Smooth muscle cell (in vitro differentiated cells): ENCODE measurements around the gene ADAMTSL3. TPM values are rescaled to one million over a fixed set of nuclear protein-coding genes. Genes with fewer than 3 reads are reported as not detected.

Source experiments
- DNase-seq: peaks from one replicate; lab custom pipeline; 2025; ENCODE audit not compliant: unreplicated experiment; lab: John Stamatoyannopoulos, UW
- H2AFZ ChIP-seq: fragments of 200-600 bp; sonication (generic); 2 replicates; pipeline ENCODE4 v1.6.0; 2016; ENCODE audit warnings: antibody characterized with exemption, low read depth, mild to moderate bottlenecking
- H3F3A ChIP-seq: fragments of 200-600 bp; sonication (generic); 2 replicates; pipeline ENCODE4 v1.6.0; 2017; ENCODE audit warnings: antibody characterized with exemption, low read depth
- H3K27ac ChIP-seq: fragments of 200-600 bp; sonication (generic); 2 replicates; pipeline ENCODE4 v1.5.1; 2016; ENCODE audit warnings: low read depth, mild to moderate bottlenecking
- H3K27me3 ChIP-seq: fragments of 200-600 bp; sonication (generic); 2 replicates; pipeline ENCODE4 v1.6.1; 2016; ENCODE audit warnings: low read depth, mild to moderate bottlenecking
- H3K36me3 ChIP-seq: fragments of 200-600 bp; sonication (generic); 2 replicates; pipeline ENCODE4 v1.5.1; 2016; ENCODE audit warnings: low read depth
- H3K4me1 ChIP-seq: fragments of 200-600 bp; sonication (generic); 2 replicates; pipeline ENCODE4 v1.5.1; 2016; ENCODE audit warnings: low read depth
- H3K4me2 ChIP-seq: fragments of 200-600 bp; sonication (generic); 2 replicates; pipeline ENCODE4 v1.6.0; 2016; ENCODE audit warnings: mild to moderate bottlenecking
- H3K4me3 ChIP-seq: fragments of 200-600 bp; sonication (generic); 2 replicates; pipeline ENCODE4 v1.5.1; 2016; ENCODE audit warnings: mild to moderate bottlenecking
- H3K79me2 ChIP-seq: fragments of 200-600 bp; sonication (generic); 2 replicates; pipeline ENCODE4 v1.6.0; 2016; ENCODE audit warnings: low read depth, mild to moderate bottlenecking
- H3K9ac ChIP-seq: fragments of 200-600 bp; sonication (generic); 2 replicates; pipeline ENCODE4 v1.6.0; 2016; ENCODE audit warnings: low read depth
- H3K9me3 ChIP-seq: fragments of 200-600 bp; sonication (generic); replicated peaks from 2 replicates; pipeline ENCODE4 v1.5.1; 2016; ENCODE audit warnings: low read depth
- H4K20me1 ChIP-seq: fragments of 200-600 bp; sonication (generic); 2 replicates; pipeline ENCODE4 v1.6.0; 2016; ENCODE audit warnings: low read depth
- CTCF ChIP-seq: fragments of 200-600 bp; sonication (generic); IDR thresholded peaks from 2 replicates; pipeline ENCODE4 v1.5.1; 2017; ENCODE audit warnings: borderline replicate concordance, mild to moderate bottlenecking, antibody characterized with exemption; ENCODE audit not compliant: insufficient read depth, poor library complexity, severe bottlenecking
- WGBS: methylation state at CpG from one replicate; pipeline ENCODE4 v1.1.7; 2016; ENCODE audit warnings: low lambda C conversion rate; 5-methylcytosine and 5-hydroxymethylcytosine counted together
- polyA plus RNA-seq: library from polyadenylated mRNA; unstranded; fragments of >200 nt; fragmentation: Nextera tagmentation; extraction: Ambion mirVana; gene quantifications from 2 replicates; pipeline ENCODE4 v1.2.1, GENCODE V29; 2016
- total RNA-seq: library from RNA; depleted of rRNA; stranded (reverse); fragments of >200 nt; gene quantifications from 2 replicates; pipeline ENCODE4 v1.2.3, GENCODE V29; 2014

Gene ADAMTSL3
- total and polyA plus RNA-seq, 2 experiments from 2014 or later, result 0.17 to 0.22 TPM

- Histone ChIP-seq H2AFZ (no peak overlapping the region), H3K9me3 (no peaks in the 10 kb centered on the region), H3K4me3 (no peak overlapping the region), H3F3A (no peaks in the 10 kb centered on the region), H3K27me3 (peaks cover 5% of the 10 kb centered on the region), H3K4me1 (no peaks in the 10 kb centered on the region), H3K4me2 (no peak overlapping the region), H3K27ac (no peak overlapping the region), H3K79me2 (no peaks in the 10 kb centered on the region), H4K20me1 (no peaks in the 10 kb centered on the region), H3K36me3 (no peaks in the 10 kb centered on the region), H3K9ac (no peak overlapping the region)
- no peak for TF ChIP-seq CTCF
- WGBS, result 87% methylated on average over 3 of the region's 3 CpGs
- no peak for DNase-seq
These were observed 189.5 kb downstream of the ADAMTSL3 start for GRCh38 chr15:83843471-83843871.

GRCh38 chr15:83844742-83845141 lies 190.8 kb downstream of the ADAMTSL3 start:
- Histone ChIP-seq H3K4me2 (no peak overlapping the region), H4K20me1 (no peaks in the 10 kb centered on the region), H3K4me1 (no peaks in the 10 kb centered on the region), H3K79me2 (no peaks in the 10 kb centered on the region), H3K27ac (no peak overlapping the region), H3K27me3 (peaks cover 5% of the 10 kb centered on the region), H2AFZ (no peak overlapping the region), H3K9ac (no peak overlapping the region), H3K36me3 (no peaks in the 10 kb centered on the region), H3K4me3 (no peak overlapping the region), H3K9me3 (no peaks in the 10 kb centered on the region), H3F3A (no peaks in the 10 kb centered on the region)
- TF ChIP-seq CTCF, result no peak
- no peak for DNase-seq
- 92% methylated on average over 7 of the region's 7 CpGs for whole genome bisulfite sequencing

GRCh38 chr15:83845230-83845629 lies 191.3 kb downstream of the ADAMTSL3 start:
- 64% methylated on average over 2 of the region's 2 CpGs for WGBS
- H2AFZ ChIP-seq, result no peak overlapping the region
- no peak for TF ChIP-seq CTCF

DNA sequence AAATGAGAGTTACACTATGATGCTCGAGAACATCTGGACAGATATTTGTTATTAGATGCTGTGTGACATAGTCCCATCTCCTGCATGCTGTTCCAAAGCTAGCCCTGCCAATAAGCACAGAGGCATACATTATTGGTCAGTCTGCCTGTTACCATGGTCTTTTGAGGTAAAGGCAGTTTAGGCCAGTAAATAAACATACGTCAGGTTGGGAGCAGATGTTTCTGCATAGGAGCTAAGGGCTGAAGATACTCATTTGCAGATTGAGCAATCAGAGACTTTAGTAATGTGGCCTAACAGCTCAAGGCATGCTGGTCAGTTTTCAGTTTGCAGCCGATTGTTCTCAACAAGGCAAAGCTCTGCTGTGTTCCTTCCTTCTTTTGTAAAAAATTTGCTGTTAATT lies 192.9 kb downstream of the ADAMTSL3 start:
- TF ChIP-seq CTCF, result no peak
- Histone ChIP-seq H3K4me2 (no peak overlapping the region), H3K4me1 (no peaks in the 10 kb centered on the region), H2AFZ (no peak overlapping the region), H3K27ac (no peak overlapping the region), H3K4me3 (no peak overlapping the region), H3K36me3 (no peaks in the 10 kb centered on the region), H3F3A (no peaks in the 10 kb centered on the region), H3K9me3 (no peaks in the 10 kb centered on the region), H3K9ac (no peak overlapping the region), H3K27me3 (no peaks in the 10 kb centered on the region), H3K79me2 (no peaks in the 10 kb centered on the region), H4K20me1 (no peaks in the 10 kb centered on the region)
- 60% methylated on average over 3 of the region's 3 CpGs for WGBS
- no peak for DNase-seq

More at GRCh38 chr15:83845230-83845629, 191.3 kb downstream of the ADAMTSL3 start:
- no peaks in the 10 kb centered on the region for H3K36me3 ChIP-seq
- H3K4me2 ChIP-seq, result no peak overlapping the region
- no peaks in the 10 kb centered on the region for H3K79me2 ChIP-seq
- no peaks in the 10 kb centered on the region for H3K9me3 ChIP-seq
- DNase-seq, result no peak
- no peaks in the 10 kb centered on the region for H3F3A ChIP-seq
- no peak overlapping the region for H3K4me3 ChIP-seq
- H3K27me3 ChIP-seq, result peaks cover 5% of the 10 kb centered on the region
- no peaks in the 10 kb centered on the region for H3K4me1 ChIP-seq
- H3K27ac ChIP-seq, result no peak overlapping the region
- no peaks in the 10 kb centered on the region for H4K20me1 ChIP-seq
- no peak overlapping the region for H3K9ac ChIP-seq
